ENCODE measurements around the gene FGF14. TPM values are rescaled to one million over a fixed set of nuclear protein-coding genes. Genes with fewer than 3 reads are reported as not detected.

FGF14 gene
- total and polyA plus RNA-seq, 2 experiments from 2014 or later, result 0.03 TPM; not detected in 1

DNA sequence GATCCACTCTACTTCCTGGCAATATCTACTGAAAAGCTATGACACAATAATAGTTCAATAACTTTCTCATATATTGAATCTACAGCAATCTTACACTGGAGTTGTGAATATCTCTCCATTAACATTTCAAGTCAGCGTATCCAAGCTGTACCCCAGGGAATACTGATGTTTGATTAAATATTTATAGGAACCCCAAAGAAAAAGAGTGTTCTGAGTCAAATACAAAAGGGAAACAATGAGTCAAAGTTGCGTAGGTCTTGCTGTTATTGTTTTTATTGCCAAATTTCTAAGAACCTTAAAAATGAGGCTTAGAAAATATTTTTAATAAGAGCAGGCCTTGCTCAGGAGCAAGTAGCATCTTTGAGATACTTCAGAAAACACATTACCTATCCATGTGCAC is 415.5 kb downstream of the FGF14 start:
- H3K27me3 ChIP-seq (ENCODE audit: insufficient read depth), result no peaks in the 10 kb centered on the region
- H3K4me3 ChIP-seq, result no peak overlapping the region
- no peak for DNase-seq (ENCODE audit: low spot score)
- Mint-ChIP-seq H3K27ac (no peak overlapping the region), H3K4me1 (no peaks in the 10 kb centered on the region), H3K9me3 (no peaks in the 10 kb centered on the region), H3K4me3 (no peak overlapping the region), H3K36me3 (ENCODE audit: low read depth) (no peaks in the 10 kb centered on the region), H3K27me3 (ENCODE audit: insufficient read depth, low read depth, poor library complexity) (no peaks in the 10 kb centered on the region)
- H3K27ac ChIP-seq (ENCODE audit: low read depth), result no peak overlapping the region
- no peaks in the 10 kb centered on the region for H3K79me2 ChIP-seq (replicated peaks; ENCODE audit: insufficient read depth)
- no peak overlapping the region for H3K4me2 ChIP-seq
- no peaks in the 10 kb centered on the region for H4K20me1 ChIP-seq (replicated peaks; ENCODE audit: insufficient read depth)
- TF ChIP-seq CREB1 (CRISPR knock-in tag; IDR thresholded peaks at IDR 0.05; ENCODE audit: low read depth) (no peak), EZH2phosphoT487 (IDR thresholded peaks at IDR 0.05; ENCODE audit: unreplicated experiment) (no peak)
- H3K4me1 ChIP-seq (ENCODE audit: insufficient read depth), result no peaks in the 10 kb centered on the region
- 0 out of 2 replicates have a peak, but pooled peaks cover 4% of the 10 kb centered on the region for H3K9me2 ChIP-seq (ENCODE audit: insufficient read depth)
- no peaks in the 10 kb centered on the region for H3K36me3 ChIP-seq (ENCODE audit: insufficient read depth)
- H2AFZ ChIP-seq, result no peak overlapping the region
- ATAC-seq, result no peak
- no peaks in the 10 kb centered on the region for H3F3A ChIP-seq (replicated peaks; ENCODE audit: low read depth)

DNA sequence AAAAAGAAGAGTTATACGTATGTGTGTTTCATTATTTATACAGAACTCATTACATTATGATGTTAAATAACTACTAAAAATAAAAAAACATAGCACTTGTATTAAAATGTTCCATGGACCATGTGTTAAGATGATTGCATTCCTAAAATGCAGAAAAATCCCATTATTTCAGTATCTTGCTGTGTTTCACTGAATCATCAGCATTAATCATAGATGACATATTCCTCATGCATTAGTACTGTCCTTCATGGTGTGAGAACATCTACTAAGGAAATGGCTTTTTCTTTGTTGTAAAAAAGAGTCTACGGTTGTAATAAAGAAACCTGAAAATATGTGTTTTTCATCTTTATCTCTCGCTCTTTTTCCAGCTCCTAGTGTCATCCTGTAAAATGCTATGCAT is 416.5 kb downstream of the FGF14 start:
- ATAC-seq (no peak), DNase-seq (ENCODE audit: low spot score) (no peak)
- H3K27me3 ChIP-seq (ENCODE audit: insufficient read depth), result no peaks in the 10 kb centered on the region
- 0 out of 2 replicates have a peak, but pooled peaks cover 4% of the 10 kb centered on the region for H3K9me2 ChIP-seq (ENCODE audit: insufficient read depth)
- H3K36me3 Mint-ChIP-seq (ENCODE audit: low read depth), result no peaks in the 10 kb centered on the region
- H3K27ac ChIP-seq (ENCODE audit: low read depth), result no peak overlapping the region
- no peaks in the 10 kb centered on the region for H3K4me1 Mint-ChIP-seq
- H3F3A ChIP-seq (replicated peaks; ENCODE audit: low read depth), result no peaks in the 10 kb centered on the region
- H3K4me3 Mint-ChIP-seq, result no peak overlapping the region
- H3K9me3 Mint-ChIP-seq, result no peaks in the 10 kb centered on the region
- H3K79me2 ChIP-seq (replicated peaks; ENCODE audit: insufficient read depth), result no peaks in the 10 kb centered on the region
- H3K27me3 Mint-ChIP-seq (ENCODE audit: insufficient read depth, low read depth, poor library complexity), result no peaks in the 10 kb centered on the region
- no peak overlapping the region for H3K4me2 ChIP-seq
- no peak overlapping the region for H3K4me3 ChIP-seq
- H3K36me3 ChIP-seq (ENCODE audit: insufficient read depth), result no peaks in the 10 kb centered on the region
- no peak overlapping the region for H2AFZ ChIP-seq
- H4K20me1 ChIP-seq (replicated peaks; ENCODE audit: insufficient read depth), result no peaks in the 10 kb centered on the region
- no peaks in the 10 kb centered on the region for H3K4me1 ChIP-seq (ENCODE audit: insufficient read depth)
- no peak overlapping the region for H3K27ac Mint-ChIP-seq
- TF ChIP-seq, protein P1, sequence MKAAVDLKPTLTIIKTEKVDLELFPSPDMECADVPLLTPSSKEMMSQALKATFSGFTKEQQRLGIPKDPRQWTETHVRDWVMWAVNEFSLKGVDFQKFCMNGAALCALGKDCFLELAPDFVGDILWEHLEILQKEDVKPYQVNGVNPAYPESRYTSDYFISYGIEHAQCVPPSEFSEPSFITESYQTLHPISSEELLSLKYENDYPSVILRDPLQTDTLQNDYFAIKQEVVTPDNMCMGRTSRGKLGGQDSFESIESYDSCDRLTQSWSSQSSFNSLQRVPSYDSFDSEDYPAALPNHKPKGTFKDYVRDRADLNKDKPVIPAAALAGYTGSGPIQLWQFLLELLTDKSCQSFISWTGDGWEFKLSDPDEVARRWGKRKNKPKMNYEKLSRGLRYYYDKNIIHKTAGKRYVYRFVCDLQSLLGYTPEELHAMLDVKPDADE (IDR thresholded peaks at IDR 0.05), result no peak
- TF ChIP-seq EZH2phosphoT487 (IDR thresholded peaks at IDR 0.05; ENCODE audit: unreplicated experiment) (no peak), ZNF331 (CRISPR knock-in tag; IDR thresholded peaks at IDR 0.05; ENCODE audit: low read depth) (no peak), ZNF114 (CRISPR knock-in tag; IDR thresholded peaks at IDR 0.05) (no peak), EZH2 (IDR thresholded peaks at IDR 0.05; ENCODE audit: low read depth, unreplicated experiment) (no peak), STAT1 (IDR thresholded peaks at IDR 0.05; ENCODE audit: unreplicated experiment) (no peak), JUNB (IDR thresholded peaks at IDR 0.05; ENCODE audit: unreplicated experiment) (no peak), CREB1 (CRISPR knock-in tag; IDR thresholded peaks at IDR 0.05; ENCODE audit: low read depth) (no peak), NANOG (IDR thresholded peaks at IDR 0.05; ENCODE audit: borderline replicate concordance) (no peak)
- TF ChIP-seq, protein P2, sequence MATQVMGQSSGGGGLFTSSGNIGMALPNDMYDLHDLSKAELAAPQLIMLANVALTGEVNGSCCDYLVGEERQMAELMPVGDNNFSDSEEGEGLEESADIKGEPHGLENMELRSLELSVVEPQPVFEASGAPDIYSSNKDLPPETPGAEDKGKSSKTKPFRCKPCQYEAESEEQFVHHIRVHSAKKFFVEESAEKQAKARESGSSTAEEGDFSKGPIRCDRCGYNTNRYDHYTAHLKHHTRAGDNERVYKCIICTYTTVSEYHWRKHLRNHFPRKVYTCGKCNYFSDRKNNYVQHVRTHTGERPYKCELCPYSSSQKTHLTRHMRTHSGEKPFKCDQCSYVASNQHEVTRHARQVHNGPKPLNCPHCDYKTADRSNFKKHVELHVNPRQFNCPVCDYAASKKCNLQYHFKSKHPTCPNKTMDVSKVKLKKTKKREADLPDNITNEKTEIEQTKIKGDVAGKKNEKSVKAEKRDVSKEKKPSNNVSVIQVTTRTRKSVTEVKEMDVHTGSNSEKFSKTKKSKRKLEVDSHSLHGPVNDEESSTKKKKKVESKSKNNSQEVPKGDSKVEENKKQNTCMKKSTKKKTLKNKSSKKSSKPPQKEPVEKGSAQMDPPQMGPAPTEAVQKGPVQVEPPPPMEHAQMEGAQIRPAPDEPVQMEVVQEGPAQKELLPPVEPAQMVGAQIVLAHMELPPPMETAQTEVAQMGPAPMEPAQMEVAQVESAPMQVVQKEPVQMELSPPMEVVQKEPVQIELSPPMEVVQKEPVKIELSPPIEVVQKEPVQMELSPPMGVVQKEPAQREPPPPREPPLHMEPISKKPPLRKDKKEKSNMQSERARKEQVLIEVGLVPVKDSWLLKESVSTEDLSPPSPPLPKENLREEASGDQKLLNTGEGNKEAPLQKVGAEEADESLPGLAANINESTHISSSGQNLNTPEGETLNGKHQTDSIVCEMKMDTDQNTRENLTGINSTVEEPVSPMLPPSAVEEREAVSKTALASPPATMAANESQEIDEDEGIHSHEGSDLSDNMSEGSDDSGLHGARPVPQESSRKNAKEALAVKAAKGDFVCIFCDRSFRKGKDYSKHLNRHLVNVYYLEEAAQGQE (IDR thresholded peaks at IDR 0.05; ENCODE audit: unreplicated experiment), result no peak
- TF ChIP-seq, protein P3, sequence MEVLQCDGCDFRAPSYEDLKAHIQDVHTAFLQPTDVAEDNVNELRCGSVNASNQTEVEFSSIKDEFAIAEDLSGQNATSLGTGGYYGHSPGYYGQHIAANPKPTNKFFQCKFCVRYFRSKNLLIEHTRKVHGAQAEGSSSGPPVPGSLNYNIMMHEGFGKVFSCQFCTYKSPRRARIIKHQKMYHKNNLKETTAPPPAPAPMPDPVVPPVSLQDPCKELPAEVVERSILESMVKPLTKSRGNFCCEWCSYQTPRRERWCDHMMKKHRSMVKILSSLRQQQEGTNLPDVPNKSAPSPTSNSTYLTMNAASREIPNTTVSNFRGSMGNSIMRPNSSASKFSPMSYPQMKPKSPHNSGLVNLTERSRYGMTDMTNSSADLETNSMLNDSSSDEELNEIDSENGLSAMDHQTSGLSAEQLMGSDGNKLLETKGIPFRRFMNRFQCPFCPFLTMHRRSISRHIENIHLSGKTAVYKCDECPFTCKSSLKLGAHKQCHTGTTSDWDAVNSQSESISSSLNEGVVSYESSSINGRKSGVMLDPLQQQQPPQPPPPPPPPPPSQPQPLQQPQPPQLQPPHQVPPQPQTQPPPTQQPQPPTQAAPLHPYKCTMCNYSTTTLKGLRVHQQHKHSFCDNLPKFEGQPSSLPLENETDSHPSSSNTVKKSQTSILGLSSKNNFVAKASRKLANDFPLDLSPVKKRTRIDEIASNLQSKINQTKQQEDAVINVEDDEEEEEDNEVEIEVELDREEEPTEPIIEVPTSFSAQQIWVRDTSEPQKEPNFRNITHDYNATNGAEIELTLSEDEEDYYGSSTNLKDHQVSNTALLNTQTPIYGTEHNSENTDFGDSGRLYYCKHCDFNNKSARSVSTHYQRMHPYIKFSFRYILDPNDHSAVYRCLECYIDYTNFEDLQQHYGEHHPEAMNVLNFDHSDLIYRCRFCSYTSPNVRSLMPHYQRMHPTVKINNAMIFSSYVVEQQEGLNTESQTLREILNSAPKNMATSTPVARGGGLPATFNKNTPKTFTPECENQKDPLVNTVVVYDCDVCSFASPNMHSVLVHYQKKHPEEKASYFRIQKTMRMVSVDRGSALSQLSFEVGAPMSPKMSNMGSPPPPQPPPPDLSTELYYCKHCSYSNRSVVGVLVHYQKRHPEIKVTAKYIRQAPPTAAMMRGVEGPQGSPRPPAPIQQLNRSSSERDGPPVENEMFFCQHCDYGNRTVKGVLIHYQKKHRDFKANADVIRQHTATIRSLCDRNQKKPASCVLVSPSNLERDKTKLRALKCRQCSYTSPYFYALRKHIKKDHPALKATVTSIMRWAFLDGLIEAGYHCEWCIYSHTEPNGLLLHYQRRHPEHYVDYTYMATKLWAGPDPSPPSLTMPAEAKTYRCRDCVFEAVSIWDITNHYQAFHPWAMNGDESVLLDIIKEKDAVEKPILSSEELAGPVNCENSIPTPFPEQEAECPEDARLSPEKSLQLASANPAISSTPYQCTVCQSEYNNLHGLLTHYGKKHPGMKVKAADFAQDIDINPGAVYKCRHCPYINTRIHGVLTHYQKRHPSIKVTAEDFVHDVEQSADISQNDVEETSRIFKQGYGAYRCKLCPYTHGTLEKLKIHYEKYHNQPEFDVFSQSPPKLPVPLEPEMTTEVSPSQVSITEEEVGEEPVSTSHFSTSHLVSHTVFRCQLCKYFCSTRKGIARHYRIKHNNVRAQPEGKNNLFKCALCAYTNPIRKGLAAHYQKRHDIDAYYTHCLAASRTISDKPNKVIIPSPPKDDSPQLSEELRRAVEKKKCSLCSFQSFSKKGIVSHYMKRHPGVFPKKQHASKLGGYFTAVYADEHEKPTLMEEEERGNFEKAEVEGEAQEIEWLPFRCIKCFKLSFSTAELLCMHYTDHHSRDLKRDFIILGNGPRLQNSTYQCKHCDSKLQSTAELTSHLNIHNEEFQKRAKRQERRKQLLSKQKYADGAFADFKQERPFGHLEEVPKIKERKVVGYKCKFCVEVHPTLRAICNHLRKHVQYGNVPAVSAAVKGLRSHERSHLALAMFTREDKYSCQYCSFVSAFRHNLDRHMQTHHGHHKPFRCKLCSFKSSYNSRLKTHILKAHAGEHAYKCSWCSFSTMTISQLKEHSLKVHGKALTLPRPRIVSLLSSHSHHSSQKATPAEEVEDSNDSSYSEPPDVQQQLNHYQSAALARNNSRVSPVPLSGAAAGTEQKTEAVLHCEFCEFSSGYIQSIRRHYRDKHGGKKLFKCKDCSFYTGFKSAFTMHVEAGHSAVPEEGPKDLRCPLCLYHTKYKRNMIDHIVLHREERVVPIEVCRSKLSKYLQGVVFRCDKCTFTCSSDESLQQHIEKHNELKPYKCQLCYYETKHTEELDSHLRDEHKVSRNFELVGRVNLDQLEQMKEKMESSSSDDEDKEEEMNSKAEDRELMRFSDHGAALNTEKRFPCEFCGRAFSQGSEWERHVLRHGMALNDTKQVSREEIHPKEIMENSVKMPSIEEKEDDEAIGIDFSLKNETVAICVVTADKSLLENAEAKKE (CRISPR knock-in tag; IDR thresholded peaks at IDR 0.05), result no peak

Measured in GM23338 (cell line).